DMS53 treated with DMSO at 0.1 percent for 48 hours (cell line): ENCODE measurements around the gene BICDL1.
A peak's percentile ranks its signal among the peaks of the same experiment; 100 is the strongest.
"Not testable (repeated sequence)": the region's sequence is repeated elsewhere in the genome, so short reads cannot be mapped to it uniquely, and the experiment has no call there.

ENCODE experiments used
- DNase-seq: peaks from one replicate; lab custom pipeline; 2025; ENCODE audit not compliant: unreplicated experiment; lab: John Stamatoyannopoulos, UW

BICDL1 gene, protein sequence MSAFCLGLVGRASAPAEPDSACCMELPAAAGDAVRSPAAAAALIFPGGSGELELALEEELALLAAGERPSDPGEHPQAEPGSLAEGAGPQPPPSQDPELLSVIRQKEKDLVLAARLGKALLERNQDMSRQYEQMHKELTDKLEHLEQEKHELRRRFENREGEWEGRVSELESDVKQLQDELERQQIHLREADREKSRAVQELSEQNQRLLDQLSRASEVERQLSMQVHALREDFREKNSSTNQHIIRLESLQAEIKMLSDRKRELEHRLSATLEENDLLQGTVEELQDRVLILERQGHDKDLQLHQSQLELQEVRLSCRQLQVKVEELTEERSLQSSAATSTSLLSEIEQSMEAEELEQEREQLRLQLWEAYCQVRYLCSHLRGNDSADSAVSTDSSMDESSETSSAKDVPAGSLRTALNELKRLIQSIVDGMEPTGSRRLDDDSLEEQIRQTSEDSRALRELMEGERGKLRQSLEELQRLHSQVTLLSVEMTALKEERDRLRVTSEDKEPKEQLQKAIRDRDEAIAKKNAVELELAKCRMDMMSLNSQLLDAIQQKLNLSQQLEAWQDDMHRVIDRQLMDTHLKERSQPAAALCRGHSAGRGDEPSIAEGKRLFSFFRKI

DNA sequence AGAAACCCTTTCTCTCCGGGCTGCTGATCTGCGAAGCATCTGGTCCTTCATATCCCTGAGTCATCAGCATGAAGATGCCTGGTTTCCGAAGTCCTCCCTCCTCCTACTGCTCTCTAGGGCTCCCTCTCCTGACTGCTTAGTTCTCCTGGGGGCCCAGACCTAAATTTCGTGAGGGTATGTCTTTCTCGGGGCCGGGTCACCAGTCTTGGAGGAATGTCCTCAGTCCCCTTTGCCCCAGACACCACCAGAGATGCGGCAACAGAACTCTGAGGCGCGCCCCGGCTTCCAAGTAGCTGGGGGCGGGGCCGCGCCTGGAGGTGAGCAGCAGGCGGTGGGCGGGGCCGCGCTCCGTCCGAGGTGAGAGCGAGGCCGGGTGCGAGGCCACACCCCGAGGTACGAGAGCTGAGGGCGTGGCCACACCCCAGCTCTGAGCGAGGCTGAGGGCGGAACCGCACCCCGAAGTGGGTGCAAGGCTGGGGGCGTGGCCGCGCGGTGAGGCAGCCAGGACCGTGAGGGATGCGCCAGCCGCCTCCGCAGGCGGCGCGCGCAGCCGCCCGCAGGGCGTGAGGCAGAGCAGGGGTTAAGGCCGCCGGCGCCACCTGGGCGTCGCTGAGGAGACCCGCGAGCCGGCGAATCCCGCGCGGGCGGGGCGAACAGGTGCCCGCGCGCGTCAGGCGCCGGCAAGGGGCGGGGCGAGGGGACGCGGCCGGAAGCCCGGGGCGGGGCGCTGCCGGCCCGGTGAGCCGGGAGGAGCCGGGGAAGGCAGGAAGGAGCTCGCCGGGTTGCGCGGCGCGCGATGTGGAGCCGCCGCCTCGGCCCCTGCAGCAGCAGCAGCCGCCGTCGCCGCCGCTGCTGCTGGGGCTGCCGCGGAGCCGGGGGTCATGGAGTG lies at the start of gene BICDL1:
TSS of gene BICDL1 (plus strand) at position 765 of the 889 bp plus-strand sequence. CDS start 633 bp downstream, outside the sequence.
- DNase-seq, result peak; percentile 97

DNA sequence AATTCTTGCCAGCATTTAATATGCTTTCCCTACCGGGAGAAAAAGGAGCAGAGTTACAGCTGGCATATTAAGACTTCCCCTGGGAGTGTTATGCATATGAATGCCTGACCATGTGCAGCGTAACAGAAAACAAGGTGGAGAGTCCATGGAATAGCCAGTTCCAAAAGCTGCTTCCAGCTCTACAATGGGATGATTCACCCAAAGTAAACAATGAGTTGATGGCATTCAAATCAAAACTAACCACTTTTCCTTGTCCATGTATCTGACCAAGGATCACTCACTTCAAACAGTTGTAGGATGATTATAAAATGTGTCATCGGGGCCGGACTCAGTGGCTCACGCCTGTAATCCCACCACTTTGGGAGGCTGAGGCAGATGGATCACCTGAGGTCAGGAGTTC lies 48.1 kb upstream of the BICDL1 start:
- DNase-seq, result peak; percentile 98

DNA sequence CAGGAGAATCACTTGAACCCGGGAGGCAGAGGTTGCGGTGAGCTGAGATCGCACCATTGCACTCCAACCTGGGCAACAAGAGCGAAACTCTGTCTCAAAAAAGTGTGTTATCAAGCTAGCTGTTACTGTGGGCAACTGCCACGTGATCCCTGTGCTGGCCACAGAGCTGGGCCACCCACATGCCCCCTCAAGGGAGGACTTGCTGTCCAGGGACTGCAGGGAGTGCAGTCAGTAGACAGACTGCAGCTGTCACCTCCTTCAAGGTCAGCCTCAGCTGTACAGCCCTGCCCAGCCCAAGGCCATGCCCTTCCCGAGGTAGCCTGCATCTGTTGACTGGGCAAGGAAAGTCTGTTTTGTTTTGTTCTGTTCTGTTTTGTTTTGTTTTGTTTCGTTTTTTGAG lies 46.6 kb upstream of the BICDL1 start:
- no peak for DNase-seq

DNA sequence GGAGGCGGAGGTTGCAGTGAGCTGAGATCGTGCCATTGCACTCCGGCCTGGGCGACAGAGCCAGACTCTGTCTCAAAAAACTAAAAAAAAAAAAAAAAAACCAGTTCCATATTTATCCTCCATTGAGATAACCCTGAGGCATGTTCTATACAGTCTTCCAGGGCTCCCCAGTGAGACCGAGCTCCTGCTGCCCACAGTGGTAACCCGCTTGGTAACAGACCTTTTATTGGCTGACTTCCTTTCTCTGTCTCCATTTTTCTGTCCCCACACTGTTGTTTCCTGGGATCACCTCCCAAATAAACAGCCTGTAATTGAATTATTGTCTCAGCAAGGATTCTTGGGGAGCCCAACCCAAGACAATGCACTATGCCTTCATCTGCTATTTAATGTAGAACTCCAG lies 42.8 kb upstream of the BICDL1 start:
- DNase-seq, result no peak

DNA sequence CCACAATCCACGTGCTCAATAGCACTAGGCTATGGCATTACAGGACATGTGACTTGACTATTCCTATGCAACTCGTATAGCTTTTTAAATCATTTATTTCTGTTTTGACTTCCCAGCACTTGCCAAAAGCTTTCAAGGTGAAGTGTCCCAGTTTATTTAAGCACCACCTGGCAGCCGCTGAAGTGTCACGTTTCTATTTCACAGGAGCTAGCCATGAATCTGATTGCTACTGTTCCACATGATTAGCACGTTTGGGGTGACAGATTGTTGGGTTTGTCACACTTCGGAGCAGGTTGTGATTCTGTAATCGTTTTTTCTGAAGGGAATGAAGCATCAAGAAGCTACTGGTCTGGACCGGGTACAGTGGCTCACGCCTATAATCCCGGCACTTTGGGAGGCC lies 39.9 kb upstream of the BICDL1 start:
- no peak for DNase-seq

DNA sequence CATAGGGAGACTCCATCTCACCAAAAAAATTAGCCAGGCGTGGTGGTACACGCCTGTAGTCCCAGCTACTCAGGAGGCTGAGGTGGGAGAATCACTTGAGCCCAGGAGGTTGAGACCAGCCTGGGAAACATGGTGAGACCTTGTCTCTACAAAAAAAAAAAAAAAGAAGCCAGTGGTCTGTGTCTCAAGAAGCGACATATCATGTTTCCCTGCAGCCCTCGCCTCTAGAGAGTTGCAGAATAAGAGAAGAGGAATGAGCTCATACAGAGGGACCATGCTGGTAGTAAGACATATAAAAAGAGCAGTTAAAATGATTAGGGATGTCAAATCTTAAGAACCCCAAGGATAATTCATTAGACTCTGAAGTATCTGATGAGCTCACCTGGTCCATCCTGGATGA lies 39.4 kb upstream of the BICDL1 start:
- no peak for DNase-seq

DNA sequence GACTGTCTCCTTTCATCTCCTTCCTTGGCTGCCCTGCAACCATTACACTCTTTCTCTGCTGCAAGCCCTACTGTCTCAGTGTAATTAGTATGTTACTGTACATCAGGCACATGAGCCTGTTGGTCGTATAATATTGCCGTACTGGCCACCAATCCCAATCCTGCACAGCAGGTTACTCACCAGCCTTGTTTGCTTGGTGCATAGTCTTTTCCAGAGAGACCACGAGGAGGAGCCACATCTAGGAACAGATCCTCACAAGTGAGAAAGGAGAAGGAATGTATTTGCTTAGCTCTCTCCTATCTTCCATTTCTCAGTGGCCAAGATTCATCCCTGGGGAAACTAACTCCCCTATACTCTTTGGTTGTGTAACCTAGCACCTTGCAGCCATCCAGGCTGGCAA lies 33.0 kb upstream of the BICDL1 start:
- DNase-seq, result peak; percentile 14

DNA sequence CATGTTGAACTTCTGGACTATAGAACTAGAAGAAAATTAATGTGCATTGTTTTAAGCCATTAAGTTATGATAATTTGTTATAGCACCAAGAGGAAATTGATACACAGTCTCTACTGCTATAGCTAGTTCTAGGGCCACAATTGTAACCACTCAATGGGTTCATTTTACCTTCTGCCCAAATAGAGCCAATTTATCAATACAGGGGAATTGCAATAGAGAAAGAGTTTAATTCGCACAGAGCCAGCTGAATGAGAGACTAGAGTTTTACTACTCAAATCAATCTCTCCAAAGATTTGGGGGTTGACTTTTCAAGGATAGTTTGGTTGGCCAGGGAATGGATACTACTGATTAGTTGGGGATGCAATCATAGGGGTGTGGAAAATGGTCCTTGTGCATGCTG lies 31.9 kb upstream of the BICDL1 start:
- no peak for DNase-seq

DNA sequence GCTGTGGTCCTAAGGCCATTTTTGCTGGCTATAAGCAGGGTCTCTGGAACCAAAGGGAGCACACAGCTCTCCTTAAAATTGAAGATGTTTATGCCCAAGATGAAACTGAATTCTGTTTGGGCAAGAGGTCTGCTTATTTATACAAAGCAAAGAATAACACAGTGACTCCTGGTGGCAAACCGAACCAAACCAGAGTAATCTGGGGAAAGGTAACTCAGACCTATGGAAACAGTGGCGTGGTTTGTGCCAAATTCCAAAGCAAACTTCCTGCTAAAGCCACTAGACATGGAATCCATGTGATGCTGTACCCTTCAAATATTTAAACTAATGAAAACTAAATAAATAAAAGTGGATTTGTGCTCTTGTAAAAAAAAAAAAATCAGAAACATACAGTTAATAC lies 29.6 kb upstream of the BICDL1 start:
- no peak for DNase-seq

DNA sequence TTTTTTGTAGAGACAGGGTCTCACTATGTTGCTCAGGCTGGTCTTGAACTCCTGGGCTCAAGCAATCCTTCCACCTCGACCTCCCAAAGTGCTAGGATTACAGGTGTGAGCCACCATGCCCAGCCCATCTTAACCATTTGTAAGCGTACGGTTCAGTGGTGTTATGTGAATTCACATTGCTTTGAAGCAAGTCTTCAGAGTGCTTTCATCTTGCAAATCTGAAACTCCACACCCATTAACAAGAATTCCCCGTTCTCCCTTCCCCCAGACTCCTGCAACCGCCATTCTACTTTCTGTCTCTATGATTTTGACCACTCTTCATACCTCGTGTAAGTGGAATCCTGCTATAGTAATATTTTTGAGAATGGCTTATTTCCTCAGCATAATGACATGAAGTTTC lies 24.9 kb upstream of the BICDL1 start:
- DNase-seq, result no peak

DNA sequence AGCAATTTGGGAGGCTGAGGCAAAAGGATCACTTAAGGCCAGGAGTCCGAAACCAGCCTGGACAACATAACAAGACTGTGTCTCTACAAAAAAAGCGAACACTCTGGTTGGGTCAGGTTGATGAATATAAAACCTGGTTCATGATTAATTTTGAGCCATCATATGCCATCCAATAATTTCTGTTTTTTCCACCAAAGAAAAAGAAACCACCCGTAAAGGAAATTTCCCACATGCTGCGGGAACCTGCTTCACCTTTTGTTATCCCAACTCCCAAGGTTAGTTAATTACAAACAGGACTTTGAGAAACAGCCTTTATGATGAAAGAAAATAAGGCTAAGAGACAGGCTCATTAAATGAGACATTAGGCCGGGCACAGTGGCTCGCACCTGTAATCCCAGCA lies 24.1 kb upstream of the BICDL1 start:
- no peak for DNase-seq

DNA sequence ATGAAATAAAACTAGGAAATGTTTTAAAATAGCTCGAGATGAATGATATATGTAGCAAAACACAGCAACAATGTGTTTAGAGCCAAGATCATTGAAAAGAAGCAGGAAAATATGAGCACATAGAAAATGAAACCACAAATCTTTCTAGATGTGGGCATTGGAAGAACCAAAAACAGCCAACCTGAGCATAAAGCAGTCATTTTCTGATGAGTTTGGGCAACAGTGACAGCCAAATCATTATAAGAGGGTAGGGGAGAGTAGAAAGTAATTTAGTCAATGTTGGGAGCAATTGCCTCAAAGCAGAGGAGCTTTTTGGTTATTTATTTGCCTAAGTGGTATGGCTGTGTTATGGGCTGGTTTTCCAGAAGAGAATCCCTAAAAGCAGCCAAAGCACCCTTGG lies 8.8 kb upstream of the BICDL1 start:
- no peak for DNase-seq

DNA sequence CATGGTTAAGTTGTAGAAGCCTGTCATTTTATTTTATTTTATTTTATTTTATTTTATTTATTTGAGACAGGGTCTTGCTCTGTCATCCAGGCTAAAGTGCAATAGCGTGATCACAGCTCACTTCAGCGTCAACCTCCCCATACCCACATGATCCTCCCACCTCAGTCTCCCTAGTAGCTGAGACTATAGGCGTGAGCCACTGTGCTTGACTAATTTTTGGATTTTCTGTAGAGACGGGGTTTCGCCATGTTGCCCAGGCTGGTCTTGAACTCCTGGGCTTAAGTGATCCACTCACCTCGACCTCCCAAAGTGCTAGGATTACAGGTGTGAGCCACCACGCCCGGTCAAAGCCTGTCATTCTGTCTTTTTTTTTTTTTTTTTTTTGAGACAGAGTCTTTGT lies 8.3 kb upstream of the BICDL1 start:
- DNase-seq, result not testable (repeated sequence)

DNA sequence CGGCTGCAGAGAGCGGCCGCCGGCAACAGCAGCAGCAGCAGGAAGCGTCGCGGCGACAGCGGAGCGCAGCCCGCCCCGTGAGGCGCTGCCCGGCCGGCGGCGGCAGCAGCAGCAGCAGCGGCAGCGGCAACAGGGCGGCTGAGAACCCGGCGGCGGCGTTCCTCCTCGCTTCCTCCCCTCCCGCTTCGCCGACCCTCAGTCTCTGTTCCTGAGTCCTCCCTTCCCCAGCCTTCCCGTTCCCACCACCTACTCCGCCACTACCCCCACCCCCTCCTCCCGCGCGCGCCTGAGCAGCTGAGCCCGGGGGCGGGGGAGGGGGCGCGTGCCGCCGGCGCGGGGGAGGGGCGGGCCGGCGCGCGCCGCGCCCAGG lies 310 bp downstream of the BICDL1 start:
- peak; percentile 65 for DNase-seq

DNA sequence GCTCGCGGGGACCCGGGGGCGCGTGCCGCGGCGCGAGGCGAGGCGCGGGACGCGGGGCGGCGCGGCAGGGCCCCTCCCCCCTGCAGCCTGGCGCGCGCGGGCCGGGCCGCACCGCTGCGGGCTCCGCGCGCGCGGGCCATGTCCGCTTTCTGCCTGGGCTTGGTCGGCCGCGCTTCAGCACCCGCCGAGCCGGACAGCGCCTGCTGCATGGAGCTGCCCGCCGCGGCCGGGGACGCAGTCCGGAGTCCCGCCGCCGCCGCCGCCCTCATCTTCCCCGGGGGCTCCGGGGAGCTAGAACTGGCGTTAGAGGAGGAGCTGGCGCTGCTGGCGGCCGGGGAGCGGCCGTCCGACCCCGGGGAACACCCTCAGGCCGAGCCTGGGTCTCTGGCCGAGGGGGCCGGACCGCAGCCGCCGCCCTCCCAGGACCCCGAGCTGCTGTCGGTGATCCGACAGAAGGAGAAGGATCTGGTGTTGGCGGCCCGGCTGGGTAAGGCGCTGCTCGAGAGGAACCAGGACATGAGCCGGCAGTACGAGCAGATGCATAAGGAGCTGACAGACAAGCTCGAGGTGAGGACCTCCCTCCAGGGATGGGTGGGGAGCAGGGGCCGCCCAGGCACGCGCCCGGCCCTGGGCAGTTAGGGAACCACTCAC lies 820 bp downstream of the BICDL1 start:
- peak; percentile 26 for DNase-seq

DNA sequence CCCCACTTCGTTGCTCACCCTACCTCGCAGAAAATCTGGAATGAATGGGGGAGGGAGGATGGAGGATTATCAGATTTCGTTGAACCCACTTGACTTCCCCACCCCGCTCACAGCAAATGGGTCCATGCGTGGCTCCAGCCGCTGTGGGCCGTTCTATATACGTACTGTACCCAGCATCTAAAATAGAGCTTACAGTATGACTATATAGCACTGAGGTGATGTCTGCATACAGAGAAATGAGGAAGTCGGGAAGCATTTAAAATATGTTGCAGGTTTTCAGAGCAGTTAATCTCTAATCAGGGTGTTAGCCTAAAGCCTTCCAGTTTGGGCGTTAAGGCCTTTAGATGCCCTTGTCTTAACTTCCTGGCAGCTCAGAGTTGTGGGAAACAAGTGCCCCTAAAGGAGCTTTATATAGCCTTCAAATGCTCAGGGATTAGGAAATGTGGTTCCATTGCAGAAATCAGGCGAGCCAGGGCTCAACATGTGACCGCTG lies 1.4 kb downstream of the BICDL1 start:
- peak; percentile 15 for DNase-seq

DNA sequence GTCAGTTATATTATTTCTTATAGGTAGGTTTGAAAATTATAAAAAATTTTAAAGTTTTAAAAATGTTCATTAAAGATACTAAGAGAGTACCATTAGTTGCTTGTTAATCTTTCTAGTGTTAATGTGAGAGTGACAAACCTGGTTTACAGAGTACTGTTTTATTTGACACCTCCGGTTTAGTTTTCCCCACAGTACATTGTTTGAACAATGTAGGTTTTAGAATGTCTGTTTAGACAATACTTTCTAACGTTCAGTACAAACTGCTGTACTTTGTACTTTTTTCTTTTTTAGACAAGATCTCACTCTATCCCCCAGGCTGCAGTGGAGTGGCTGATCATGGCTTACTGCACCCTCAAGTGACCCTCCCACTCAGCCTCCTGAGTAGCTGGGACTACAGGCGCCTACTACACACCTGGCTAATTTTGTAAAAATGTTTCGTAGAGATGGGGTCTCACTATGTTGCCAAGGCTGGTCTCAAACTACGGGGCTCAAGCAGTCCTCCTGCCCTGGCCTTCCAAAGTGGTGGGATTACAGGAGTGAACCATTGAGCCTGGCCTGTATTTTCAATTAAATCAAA lies 3.2 kb downstream of the BICDL1 start:
- no peak for DNase-seq

DNA sequence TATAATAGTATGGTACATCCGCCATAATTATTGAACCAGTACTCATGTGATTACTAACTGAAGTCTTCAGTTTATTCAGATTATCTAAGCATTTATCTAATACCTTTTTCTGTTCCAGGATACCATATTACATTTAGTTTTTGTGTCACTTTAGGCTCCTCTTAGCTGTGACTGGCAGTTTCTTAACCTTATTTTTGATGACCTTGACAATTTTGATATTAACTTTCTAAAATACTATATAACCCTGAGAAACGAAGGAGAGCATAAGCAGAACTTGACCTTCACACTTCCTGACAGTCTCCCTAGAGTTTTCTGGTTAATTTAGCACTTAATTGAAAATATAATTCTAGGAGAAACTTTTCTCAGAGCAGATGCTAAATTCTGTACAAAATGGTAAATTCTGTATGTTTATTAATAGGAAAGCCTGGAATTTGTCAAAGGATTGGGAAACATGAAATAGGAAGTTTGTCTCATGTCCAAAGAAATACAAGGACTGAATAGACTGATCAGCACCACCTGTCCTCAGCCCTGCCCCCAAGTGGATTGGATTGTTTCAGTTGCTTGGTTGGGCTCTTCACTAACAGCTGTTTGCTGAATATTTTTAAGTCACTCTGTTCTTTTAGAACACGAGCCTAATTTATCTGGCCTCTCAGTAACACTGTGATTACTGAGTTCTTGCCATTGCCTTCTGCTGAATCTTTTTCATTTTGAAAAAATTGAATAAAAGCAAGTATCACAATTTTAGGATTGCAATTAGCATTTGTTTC lies 6.0 kb downstream of the BICDL1 start:
- DNase-seq, result no peak

DNA sequence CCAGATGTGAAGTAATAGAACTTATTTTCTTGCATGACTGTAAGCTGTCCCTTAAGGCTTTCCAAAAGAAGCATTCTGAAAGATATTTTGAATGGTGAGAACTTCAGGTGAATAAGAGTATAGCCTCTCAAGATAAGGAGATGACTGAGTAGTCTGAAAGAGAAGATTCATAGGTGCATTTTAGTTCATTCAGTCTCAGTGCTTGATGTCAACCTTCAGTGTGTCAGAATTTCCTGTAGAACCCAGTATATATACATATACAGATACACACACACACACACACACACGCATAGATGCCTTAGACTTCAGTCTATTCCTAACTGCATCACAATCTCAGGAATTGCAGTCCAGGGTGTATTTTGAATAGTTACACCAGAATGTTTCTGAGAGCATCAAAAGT lies 7.4 kb downstream of the BICDL1 start:
- DNase-seq, result no peak
